A549 (cell line): ENCODE data around the gene TTLL11.

Experiments used
- CHD2 ChIP-seq: fragments of 150-350 bp; IDR thresholded peaks from 2 replicates; pipeline ENCODE4 v1.6.1; 2014; ENCODE audit warnings: low read length; ENCODE audit not compliant: partially characterized antibody
- CTCF ChIP-seq: fragments of >200 bp; sonication (Bioruptor Twin); formaldehyde crosslinking; IDR thresholded peaks from 3 replicates; pipeline ENCODE4 v1.5.1; 2016
- ELK1 ChIP-seq: fragments of 150-350 bp; IDR thresholded peaks from 2 replicates; pipeline ENCODE4 v1.6.1; 2014; ENCODE audit warnings: low read depth, mild to moderate bottlenecking, low read length
- EP300 ChIP-seq, 2 experiments: fragments of >200 bp; sonication (Bioruptor Twin); formaldehyde crosslinking; IDR thresholded peaks; 2 replicates in 1 of 2; 3 replicates in 1 of 2; pipeline ENCODE4 v1.6.1; 2016 to 2017
- ESRRA ChIP-seq: fragments of 150-350 bp; IDR thresholded peaks from 2 replicates; pipeline ENCODE4 v1.6.1; 2014; ENCODE audit warnings: mild to moderate bottlenecking, low read length, borderline replicate concordance
- MAX ChIP-seq: IDR thresholded peaks from 2 replicates; pipeline ENCODE4 v1.6.1; 2012
- POLR2A ChIP-seq: IDR thresholded peaks from 2 replicates; pipeline ENCODE4 v1.6.1; 2012; ENCODE audit warnings: mild to moderate bottlenecking, low read length
- SMC3 ChIP-seq: fragments of >200 bp; sonication (Bioruptor Twin); formaldehyde crosslinking; IDR thresholded peaks from 3 replicates; pipeline ENCODE4 v1.6.1; 2018; ENCODE audit warnings: inconsistent platforms

- TF ChIP-seq CTCF: no peak
- no peak for TF ChIP-seq CHD2
- no peak for TF ChIP-seq POLR2A
- TF ChIP-seq SMC3: no peak
- no peak for TF ChIP-seq ESRRA
- no peak for TF ChIP-seq ELK1
- TF ChIP-seq MAX: no peak
- no peak for TF ChIP-seq EP300 (IDR thresholded peaks at IDR 0.05)
These were observed 34.4 kb downstream of the TTLL11 start for GRCh38 chr9:122058709-122059108.
